Activated T-cell treated with anti-CD3 and anti-CD28 coated beads, Interleukin-2, amount 50 U/mL, for 4 hours (primary cell): ENCODE measurements around the gene SUMF2. TPM values are rescaled to one million over a fixed set of nuclear protein-coding genes. Genes with fewer than 3 reads are reported as not detected.
"Not testable (repeated sequence)": the region's sequence is repeated elsewhere in the genome, so short reads cannot be mapped to it uniquely, and the experiment has no call there.

ENCODE experiments used
- ATAC-seq, 2 donors: fragments of 200-7000 bp; cut with Tn5 transposase; one replicate each; pipeline ENCODE4 v1.10.0; 2021
- DNase-seq: peaks from one replicate; pipeline ENCODE4 v3.0.0-alpha.2; 2020
- H3K27me3 Mint-ChIP-seq: one replicate; pipeline ENCODE4 v1.8.0; 2021; ENCODE audit warnings: low read depth, mixed read lengths
- H3K36me3 Mint-ChIP-seq: one replicate; pipeline ENCODE4 v1.8.0; 2022; ENCODE audit warnings: mixed read lengths; ENCODE audit not compliant: insufficient read depth
- H3K4me1 Mint-ChIP-seq: one replicate; pipeline ENCODE4 v1.8.0; 2021; ENCODE audit warnings: low read depth, mixed read lengths
- H3K4me3 Mint-ChIP-seq: one replicate; pipeline ENCODE4 v1.8.0; 2021; ENCODE audit warnings: mild to moderate bottlenecking, moderate library complexity, mixed read lengths
- H3K9me3 Mint-ChIP-seq: one replicate; pipeline ENCODE4 v1.8.0; 2021; ENCODE audit warnings: mixed read lengths
- total RNA-seq, 3 donors: library from RNA; stranded (reverse); gene quantifications; one replicate each; pipeline ENCODE4 v1.2.1, GENCODE V29; 2021

Gene SUMF2
- total RNA-seq, 3 donors from 2014 or later = 97.5 to 110 (median 99.4) TPM

- Mint-ChIP-seq H3K9me3 (no peaks in the 10 kb centered on the region), H3K27me3 (no peaks in the 10 kb centered on the region), H3K4me3 (peak within 1 kb of the TSS; percentile 98), H3K36me3 (peaks cover 22% of the 10 kb centered on the region), H3K4me1 (peaks cover 34% of the 10 kb centered on the region)
- ATAC-seq (peak; percentile 99), DNase-seq (peak; percentile 87)
Measured at GRCh38 chr7:56106108-56107073, 42.3 kb downstream of the SUMF2 start, which contains the start of gene CHCHD2. TSS of gene CHCHD2 (minus strand) at chr7:56106476. CDS start at chr7:56106413, 63 bp downstream.

GRCh38 chr7:56107954-56108258 lies 43.8 kb downstream of the SUMF2 start:
- Mint-ChIP-seq H3K4me1 (peaks cover 34% of the 10 kb centered on the region), H3K4me3 (peak overlapping the region; percentile 98), H3K9me3 (no peaks in the 10 kb centered on the region), H3K36me3 (peaks cover 14% of the 10 kb centered on the region), H3K27me3 (no peaks in the 10 kb centered on the region)
- ATAC-seq (no peak), DNase-seq (no peak)

DNA sequence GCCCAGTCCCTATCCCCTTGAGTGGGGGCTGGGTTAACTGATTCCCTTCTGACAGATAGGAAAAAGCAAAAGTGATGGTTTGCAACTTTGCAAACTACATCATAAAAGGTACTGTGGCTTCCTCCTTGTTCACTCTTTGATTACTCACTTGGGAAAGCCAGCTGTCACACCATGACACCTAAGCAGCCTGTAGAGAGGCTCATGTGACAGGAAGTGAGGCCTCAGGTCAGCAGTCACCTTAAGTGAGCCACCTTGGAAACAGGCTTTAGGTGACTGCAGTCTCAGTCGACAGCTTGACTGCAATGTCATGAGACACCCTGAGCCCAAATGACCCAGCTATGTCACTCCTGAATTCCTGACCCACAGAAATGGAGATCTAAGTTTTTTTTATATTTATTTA lies 46.5 kb downstream of the SUMF2 start:
- Mint-ChIP-seq H3K4me1 (peaks cover 18% of the 10 kb centered on the region), H3K36me3 (peaks cover 4% of the 10 kb centered on the region), H3K9me3 (no peaks in the 10 kb centered on the region), H3K4me3 (no peak overlapping the region), H3K27me3 (peaks cover 6% of the 10 kb centered on the region)
- no peak for ATAC-seq
- DNase-seq = no peak

- H3K36me3 Mint-ChIP-seq, DNase-seq, ATAC-seq, H3K9me3 Mint-ChIP-seq, H3K4me1 Mint-ChIP-seq, H3K4me3 Mint-ChIP-seq: not testable (repeated sequence)
- peaks cover 15% of the 10 kb centered on the region for H3K27me3 Mint-ChIP-seq
Measured at GRCh38 chr7:56112244-56112643, 48.2 kb downstream of the SUMF2 start.

DNA sequence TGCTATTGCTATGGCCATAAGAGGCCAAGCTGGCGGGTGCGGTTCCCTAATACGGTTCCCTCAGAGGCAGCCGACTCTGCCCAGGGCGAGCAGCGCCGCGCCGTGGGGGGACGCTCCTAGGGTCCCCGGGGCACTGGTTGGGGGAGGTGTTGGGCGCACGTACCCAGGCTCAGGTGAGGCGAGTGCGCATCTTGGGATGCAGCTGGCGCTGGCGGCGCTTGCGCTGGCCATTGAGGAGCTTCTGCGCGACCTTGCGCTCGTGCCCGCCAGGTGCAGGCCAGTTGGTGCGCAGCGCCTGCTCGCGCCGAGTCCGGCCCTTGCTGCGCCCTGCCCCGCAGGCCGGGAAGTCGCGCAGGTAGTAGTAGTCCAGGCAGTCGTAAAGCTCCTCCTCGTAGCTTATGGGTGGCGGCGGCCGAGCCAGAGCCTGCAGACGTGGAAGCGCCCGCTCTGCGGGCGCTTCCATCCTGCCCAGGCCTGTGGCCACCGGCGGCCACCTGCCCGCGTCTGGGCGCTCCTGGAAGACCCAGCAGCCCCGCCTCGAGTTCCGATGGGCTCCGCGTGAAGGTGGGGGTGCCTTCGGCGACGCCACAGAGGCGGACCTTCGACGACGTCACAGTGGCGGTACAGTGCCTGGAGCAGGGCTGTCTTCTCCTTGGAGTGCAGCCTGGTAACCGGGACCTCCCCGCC lies 51.9 kb downstream of the SUMF2 start, which contains the start of gene NUPR2:
NUPR2 (minus strand) TSS at position 566 of the 687 bp plus-strand sequence; CDS start at position 463, 103 bp downstream.
- Mint-ChIP-seq H3K27me3 (peaks cover 25% of the 10 kb centered on the region), H3K4me3 (no peak within 1 kb of the TSS), H3K36me3 (no peaks in the 10 kb centered on the region), H3K9me3 (no peaks in the 10 kb centered on the region), H3K4me1 (no peaks in the 10 kb centered on the region)
- ATAC-seq = peak; percentile 28 to 30
- DNase-seq = no peak

- peaks cover 16% of the 10 kb centered on the region for H3K27me3 Mint-ChIP-seq
- H3K4me1 Mint-ChIP-seq = no peaks in the 10 kb centered on the region
- H3K36me3 Mint-ChIP-seq = no peaks in the 10 kb centered on the region
- no peak overlapping the region for H3K4me3 Mint-ChIP-seq
- no peak for DNase-seq
- no peak for ATAC-seq
- H3K9me3 Mint-ChIP-seq = no peaks in the 10 kb centered on the region
Measured at GRCh38 chr7:56121440-56121839, 57.4 kb downstream of the SUMF2 start.

- Mint-ChIP-seq H3K36me3 (no peaks in the 10 kb centered on the region), H3K4me1 (no peaks in the 10 kb centered on the region), H3K4me3 (no peak overlapping the region), H3K27me3 (no peaks in the 10 kb centered on the region), H3K9me3 (no peaks in the 10 kb centered on the region)
- ATAC-seq = no peak
- DNase-seq = no peak
Measured at GRCh38 chr7:56124981-56125380, 60.9 kb downstream of the SUMF2 start.

- DNase-seq (no peak), ATAC-seq (no peak)
- no peak overlapping the region for H3K4me3 Mint-ChIP-seq
- no peaks in the 10 kb centered on the region for H3K36me3 Mint-ChIP-seq
- no peaks in the 10 kb centered on the region for H3K9me3 Mint-ChIP-seq
- H3K27me3 Mint-ChIP-seq = peaks cover 2% of the 10 kb centered on the region
- H3K4me1 Mint-ChIP-seq = no peaks in the 10 kb centered on the region
Measured at GRCh38 chr7:56125831-56126230, 61.7 kb downstream of the SUMF2 start.

DNA sequence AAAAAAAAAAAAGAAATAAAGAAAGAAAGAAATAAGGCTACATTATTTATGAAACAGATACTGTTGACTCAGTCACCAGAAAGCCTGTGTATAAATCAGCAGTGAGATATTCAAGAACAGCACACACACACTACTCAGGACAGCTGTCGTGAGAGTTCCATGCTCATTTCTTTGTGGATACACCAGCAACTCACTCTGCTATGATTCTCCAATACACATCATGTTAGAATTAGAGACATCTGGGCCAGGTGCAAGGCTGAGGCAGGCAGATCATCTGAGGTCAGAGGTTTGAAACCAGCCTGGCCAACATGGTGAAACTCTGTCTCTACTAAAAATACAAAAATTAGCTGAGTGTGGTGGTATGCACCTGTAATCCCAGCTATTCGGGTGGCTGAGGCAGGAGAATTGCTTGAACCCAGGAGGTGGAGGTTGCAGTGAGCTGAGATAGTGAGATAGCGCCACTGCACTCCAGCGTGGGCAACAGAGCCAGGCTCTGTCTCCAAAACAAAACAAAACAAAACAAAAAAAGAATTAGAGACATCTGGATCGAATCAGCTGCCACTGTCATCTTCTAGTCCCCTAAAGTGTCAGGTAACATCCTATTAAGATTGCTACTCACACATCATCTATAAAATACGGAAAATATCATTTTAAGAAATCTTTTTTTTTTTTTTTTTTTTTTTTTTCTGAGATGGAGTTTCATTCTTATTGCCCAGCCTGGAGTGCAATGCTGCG lies 63.3 kb downstream of the SUMF2 start:
- DNase-seq (no peak), ATAC-seq (no peak)
- Mint-ChIP-seq H3K27me3 (peaks cover 2% of the 10 kb centered on the region), H3K4me3 (no peak overlapping the region), H3K9me3 (no peaks in the 10 kb centered on the region), H3K36me3 (no peaks in the 10 kb centered on the region), H3K4me1 (no peaks in the 10 kb centered on the region)

Other genes with a start within 250 kb of the SUMF2 start
- not detected for gene SEPTIN14, start 201.5 kb upstream of the SUMF2 start, total RNA-seq
- 1 to 10 TPM in 1 of 3 donors, under 1 TPM in 2; 0.53 to 1.5 (median 0.65) TPM for gene ZNF713, start 176.8 kb upstream of the SUMF2 start, total RNA-seq
- 10 to 100 TPM; 42.4 to 53.0 (median 50.6) TPM for gene MRPS17, start 112.4 kb upstream of the SUMF2 start, total RNA-seq
- gene NIPSNAP2, start 99.7 kb upstream of the SUMF2 start, total RNA-seq = 10 to 100 TPM; 39.6 to 42.5 (median 39.7) TPM
- gene PSPH, start 12.8 kb upstream of the SUMF2 start, total RNA-seq = 10 to 100 TPM; 15.8 to 17.5 (median 15.9) TPM
- 100 to 1,000 TPM; 428 to 473 (median 440) TPM for gene CCT6A, start 12.5 kb upstream of the SUMF2 start, total RNA-seq
- gene PHKG1, start 28.7 kb downstream of the SUMF2 start, total RNA-seq = 1 to 10 TPM; 1.4 to 1.9 (median 1.8) TPM
- 100 to 1,000 TPM; 725 to 810 (median 747) TPM for gene CHCHD2, start 42.2 kb downstream of the SUMF2 start, total RNA-seq
- gene NUPR2, start 52.1 kb downstream of the SUMF2 start, total RNA-seq = not detected